HG02981 (cell line): ENCODE data around the gene GPR137.

ENCODE experiments used
- ATAC-seq: cut with Tn5 transposase; IDR thresholded peaks from one replicate; pipeline ENCODE4 v1.9.1; 2021; ENCODE audit warnings: mild to moderate bottlenecking, moderate library complexity; ENCODE audit not compliant: unreplicated experiment

Gene GPR137, protein sequence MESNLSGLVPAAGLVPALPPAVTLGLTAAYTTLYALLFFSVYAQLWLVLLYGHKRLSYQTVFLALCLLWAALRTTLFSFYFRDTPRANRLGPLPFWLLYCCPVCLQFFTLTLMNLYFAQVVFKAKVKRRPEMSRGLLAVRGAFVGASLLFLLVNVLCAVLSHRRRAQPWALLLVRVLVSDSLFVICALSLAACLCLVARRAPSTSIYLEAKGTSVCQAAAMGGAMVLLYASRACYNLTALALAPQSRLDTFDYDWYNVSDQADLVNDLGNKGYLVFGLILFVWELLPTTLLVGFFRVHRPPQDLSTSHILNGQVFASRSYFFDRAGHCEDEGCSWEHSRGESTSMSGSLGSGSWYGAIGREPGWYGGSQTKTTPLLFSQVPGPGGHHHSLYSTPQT

DNA sequence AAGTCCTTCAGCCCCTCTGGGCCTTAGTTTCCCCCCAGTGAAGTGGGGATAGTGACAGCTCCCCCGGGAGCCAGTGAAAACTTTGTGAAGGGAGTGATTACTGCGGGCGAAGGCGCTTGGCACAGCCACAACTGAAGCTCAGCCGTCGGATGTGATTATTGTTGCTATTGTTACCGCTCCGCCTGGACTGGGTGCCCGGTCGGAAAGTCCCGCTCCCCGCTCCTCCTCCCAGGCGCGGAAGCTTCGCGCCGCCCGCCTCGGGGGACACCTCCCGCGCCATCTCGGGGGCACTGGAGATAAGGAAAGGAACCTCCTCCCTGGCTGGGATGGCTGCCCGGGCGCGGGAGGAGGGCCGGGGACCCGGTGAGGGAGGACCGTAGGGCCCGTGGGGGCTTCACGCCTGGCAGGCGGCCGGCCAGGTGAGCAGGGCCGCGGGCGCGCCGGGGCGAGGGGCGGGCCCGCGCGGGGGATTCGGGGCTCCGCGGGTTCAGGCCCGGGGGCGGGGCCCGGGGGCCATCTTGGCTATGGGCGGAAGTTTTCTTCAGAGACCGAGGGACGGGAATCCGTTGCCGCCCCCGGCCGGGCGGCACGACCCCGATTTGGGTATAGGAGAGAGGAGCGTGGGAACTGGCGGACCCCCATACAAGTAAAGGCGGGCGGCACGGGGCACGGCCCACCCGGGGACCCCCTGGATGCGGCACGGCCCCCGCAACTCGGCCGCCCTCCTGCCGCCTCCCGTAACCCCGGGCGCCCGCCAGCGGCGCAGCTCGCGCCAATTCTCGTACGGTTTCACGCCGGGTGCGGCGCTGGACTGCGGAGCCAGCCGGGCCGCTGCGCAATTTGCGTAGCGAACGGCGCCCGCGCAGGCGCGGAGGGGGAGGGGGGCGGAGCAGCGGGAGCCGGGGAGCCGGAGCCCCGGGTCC is at the start of gene GPR137:
TSS of gene GPR137 (plus strand) at position 887 of the 923 bp plus-strand sequence. CDS start 677 bp downstream, outside the sequence.
- peak; percentile 51 for ATAC-seq

- no peak for ATAC-seq
Measured at GRCh38 chr11:64237484-64237951, 48.1 kb upstream of the GPR137 start.

GRCh38 chr11:64238076-64238475 is 47.6 kb upstream of the GPR137 start:
- ATAC-seq = no peak

DNA sequence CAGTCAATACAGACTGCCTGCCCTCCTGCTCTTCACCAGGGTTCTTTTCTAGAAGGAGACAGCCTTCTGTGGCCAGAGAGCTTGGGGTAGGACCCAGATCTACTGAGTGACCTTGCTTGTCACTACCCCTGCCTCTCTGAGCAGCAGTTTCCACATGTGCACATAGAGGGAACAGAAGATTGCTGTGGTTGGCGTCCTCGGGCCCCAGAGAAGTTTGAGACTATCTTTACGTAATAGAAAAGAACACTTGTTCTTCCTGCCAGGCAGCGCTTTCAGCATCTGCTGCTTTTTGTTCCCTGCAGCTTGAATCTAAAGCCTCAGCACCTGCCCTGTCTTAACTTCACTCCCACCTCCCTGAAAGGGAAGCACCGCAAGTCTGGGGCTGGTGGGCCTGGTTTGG is 46.6 kb upstream of the GPR137 start:
- no peak for ATAC-seq

DNA sequence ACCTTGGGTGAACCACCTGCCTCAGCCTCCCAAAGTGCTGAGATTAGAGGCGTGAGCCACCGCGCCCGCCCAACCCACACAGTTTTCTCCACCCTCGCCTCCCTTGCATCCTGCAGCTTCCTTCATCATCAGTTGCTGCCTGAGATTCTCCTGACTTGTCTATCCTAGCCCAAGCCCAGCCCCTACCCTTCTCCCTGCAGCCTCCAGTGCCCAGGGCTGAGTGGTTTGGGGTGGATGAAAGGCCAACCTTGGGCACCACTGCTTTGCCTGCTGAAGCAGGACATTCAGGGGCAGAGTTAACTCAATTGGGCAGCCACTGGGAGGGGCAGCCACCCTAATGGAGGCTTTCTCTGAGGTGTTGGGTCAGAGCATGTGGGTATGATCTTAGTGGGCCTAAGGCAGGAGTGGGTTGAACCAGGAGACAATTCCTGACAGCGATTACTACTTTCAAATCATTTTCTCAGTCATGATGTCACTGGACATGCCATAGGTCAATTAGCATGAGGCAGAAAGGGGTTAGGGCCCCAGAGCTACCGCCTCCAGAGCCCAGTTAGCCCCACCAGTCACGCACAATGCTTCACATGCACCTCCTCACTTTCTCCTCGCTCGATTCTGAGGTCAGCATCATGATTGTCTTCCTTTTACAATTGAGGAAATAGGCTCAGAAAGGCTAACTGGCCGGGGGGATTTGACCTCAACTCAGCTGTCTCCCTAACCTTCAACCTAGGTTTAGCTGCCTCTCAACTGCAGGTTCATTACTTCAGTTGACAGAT is 45.8 kb upstream of the GPR137 start:
- ATAC-seq = no peak

DNA sequence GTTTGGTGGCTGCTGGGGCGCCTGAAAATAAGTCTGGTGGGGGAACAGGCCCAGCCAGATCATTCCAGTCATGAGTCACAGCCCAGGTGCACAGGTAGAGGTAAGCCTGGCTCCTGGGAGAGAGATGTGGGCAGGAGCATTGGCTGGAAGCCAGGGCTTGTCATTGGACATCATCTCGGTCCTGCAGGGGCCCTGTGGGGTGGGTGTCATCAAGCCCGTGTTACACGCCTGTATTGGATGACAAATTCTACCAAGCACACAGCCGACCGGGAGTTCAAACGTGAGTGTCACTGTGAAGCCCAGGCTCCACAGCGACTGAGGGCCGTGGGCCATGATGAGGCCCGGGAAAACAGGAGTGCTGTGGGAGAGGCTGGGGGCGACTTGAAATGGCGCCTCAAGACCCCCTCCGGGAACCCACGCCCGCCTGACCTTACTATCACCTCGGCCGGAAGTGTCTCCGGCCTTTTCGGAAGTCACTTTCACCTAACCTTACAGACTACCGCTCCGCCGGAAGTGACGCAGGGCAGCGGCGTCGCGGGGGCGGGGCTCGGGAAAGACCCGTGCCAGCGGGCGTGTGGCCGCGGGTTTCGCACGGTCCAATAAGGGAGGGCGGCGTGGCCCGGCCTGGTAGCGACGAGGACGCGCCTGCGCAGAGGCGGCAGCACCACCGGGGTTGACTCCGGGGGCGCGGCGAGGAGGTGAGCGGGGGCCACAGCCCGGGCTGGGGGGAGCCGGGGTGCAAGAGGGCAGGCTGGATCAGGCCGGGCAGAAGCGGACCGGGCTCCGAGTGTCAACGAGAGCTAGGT is 45.0 kb upstream of the GPR137 start, which contains the start of gene FKBP2:
TSS of gene FKBP2 (plus strand) at position 661 of the 806 bp plus-strand sequence. CDS start 1,293 bp downstream, outside the sequence.
- ATAC-seq = peak; percentile 47

DNA sequence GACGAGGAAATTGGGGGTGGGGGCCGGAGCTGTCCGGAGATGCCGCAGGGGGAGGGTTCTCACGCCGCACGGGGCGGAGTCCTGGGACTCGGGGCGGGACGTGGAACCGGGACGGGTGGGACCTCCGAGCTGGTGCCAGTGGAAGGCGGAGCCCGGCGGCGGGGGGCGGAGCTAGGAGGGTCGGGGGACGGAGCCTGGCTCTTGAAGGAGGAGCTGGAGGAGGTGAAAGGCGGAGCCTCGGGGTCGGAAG is 44.5 kb upstream of the GPR137 start:
- ATAC-seq = no peak

DNA sequence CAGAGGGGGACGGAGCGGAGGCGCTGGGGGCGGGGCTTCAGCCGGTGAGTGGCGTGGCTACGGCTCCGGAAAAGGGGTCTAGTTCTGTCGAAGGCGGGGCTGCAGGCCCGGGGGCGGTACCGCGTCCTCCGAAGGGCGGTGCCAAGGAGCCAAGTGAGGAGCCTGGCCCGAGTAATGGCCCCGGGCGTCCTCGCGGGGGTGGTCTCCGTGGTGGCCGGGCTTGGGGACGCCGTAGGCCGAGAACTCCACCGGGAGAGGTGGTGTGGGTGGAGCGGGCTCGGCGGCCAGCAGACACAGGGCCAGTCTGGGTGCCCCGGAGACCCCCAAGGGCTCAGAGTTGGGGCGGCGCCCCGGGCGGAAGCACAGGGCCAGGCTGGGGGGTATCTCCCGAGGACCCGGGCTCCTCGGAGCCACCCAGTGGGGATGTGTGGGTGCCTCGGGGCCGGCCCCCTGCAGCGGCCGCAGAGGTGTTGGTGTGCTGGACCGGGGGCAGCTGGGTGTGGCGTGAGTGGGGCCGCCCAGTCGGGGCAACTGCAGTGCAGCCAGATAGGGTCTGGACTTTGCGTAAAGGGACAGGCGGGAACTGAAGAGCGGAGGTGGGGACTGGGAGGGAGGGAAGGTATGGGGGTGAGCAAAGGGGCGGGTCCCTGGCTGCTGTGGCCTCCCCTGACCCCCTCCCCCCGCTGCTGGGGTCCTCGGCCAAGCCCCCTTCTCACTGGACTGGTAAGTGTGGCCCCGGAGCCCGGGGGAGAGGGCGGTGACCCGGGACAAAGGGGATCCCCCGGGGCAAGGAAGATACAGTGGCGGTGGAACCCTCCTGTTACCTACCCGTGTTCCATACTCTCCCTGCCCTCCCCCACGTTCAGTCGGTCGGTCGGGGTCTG is 43.9 kb upstream of the GPR137 start:
- peak; percentile 56 for ATAC-seq

DNA sequence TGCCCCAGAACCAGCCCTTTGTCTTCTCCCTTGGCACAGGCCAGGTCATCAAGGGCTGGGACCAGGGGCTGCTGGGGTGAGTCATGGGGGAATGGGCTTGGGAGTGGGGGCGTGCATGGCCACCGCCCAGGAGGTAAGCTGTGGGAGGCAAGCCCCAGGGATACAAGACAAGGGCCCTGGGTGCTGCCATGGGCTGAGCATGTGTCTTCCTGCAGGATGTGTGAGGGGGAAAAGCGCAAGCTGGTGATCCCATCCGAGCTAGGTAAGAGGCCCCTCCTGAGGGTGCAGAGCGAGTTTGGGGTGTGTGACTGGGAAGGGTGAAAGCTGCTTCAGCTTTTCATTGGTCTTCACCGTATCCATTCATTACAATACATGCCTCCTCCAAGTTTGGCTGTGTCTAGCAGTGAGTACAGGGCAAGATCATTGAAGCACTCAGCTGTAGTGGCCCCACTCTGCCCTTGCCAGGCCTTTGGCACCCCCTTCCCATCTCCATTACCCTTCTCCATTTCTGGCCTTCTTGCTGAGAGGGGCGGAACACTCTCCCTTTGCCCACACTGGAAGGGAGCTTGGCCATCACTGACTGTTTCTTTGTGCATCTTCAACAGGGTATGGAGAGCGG is 42.3 kb upstream of the GPR137 start:
- no peak for ATAC-seq

DNA sequence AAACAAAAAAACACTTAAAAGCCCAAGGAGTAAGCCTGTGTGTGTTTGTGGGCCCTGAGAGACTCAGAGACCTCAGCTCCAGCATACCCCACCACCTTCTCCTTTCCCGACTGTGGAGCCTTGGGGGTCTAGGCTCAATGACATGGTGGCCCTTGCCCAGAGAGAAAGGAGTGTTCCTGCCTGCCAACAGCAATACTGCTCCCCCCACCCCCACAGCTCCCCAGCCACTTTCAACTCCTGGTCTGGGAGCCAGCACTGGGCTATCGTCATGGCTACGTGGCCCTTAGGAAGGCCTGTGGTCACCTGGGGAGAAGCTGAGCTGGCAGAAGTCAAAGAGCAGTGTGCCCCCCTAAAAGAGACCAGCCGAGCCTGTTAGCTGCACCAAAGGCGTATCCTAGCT is 41.5 kb upstream of the GPR137 start:
- ATAC-seq = no peak

- ATAC-seq = no peak
Measured at GRCh38 chr11:64244966-64245365, 40.7 kb upstream of the GPR137 start.

GRCh38 chr11:64245401-64245796 is 40.2 kb upstream of the GPR137 start:
- no peak for ATAC-seq

DNA sequence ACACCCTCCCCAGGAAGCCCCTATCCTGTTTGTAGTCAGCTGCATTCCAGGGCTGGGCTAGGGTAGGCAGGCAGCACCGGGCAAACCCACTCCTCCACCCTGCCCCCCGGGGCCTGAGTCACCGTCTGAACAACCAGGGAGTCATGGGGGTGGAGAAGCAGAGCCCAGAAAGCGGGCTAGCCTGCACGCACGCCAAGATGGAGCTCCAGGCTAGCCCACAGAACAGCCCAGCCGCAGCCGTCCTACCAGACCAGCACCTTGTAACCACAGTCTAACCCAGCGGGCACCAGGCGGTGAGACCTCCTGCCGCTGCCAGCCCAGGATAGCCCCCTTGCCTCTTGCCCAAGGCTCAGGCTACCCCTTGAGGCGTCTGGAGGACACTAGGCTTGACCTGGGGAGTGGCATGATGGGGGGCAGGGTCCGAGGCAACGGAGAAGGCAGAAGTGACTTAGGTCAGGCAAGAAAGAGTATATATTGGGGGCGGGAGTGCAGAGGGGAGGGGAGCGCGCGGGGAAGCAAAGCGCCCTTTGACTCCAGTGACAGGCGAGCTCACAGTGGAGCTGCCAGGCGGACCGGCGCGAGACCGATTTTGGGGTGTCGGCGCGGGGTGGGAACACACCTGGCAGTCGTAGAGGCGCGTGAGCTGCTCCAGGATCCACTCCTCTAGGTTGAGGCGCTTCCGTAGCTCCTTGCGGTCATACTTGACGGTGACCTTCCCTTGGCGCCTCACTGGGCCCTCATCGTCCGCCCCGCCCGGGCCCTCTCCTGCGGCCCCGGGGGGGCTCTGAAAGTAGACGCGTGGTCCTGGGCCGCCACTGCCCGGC is 39.6 kb upstream of the GPR137 start:
- no peak for ATAC-seq

DNA sequence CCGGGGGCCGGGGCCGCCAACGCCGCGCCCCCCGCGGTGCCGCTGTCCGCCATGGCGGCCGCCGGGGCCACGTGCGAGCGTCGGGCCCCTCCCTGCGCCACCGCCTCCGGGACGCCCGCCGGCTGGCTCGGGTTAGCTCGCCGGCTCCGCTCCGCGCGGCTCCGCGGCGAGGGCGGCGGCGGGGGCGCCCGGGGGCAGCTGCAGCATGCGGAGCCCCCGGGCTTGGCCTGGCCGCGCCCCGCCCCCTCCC is 39.1 kb upstream of the GPR137 start:
- peak; percentile 14 for ATAC-seq

- ATAC-seq = peak; percentile 33
Measured at GRCh38 chr11:64246871-64247728, 38.5 kb upstream of the GPR137 start, which contains the start of gene PPP1R14B. PPP1R14B (minus strand) TSS chr11:64246943; CDS start chr11:64246673, 270 bp downstream.

- no peak for ATAC-seq
Measured at GRCh38 chr11:64247729-64248531, 37.7 kb upstream of the GPR137 start.
